Smooth muscle cell (in vitro differentiated cells): ENCODE results near the gene KCNK13. TPM values are rescaled to one million over a fixed set of nuclear protein-coding genes. Genes with fewer than 3 reads are reported as not detected.

ENCODE experiments used
- DNase-seq: peaks from one replicate; lab custom pipeline; 2025; ENCODE audit not compliant: unreplicated experiment; lab: John Stamatoyannopoulos, UW
- H2AFZ ChIP-seq: fragments of 200-600 bp; sonication (generic); 2 replicates; pipeline ENCODE4 v1.6.0; 2016; ENCODE audit warnings: antibody characterized with exemption, low read depth, mild to moderate bottlenecking
- H3F3A ChIP-seq: fragments of 200-600 bp; sonication (generic); 2 replicates; pipeline ENCODE4 v1.6.0; 2017; ENCODE audit warnings: antibody characterized with exemption, low read depth
- H3K27ac ChIP-seq: fragments of 200-600 bp; sonication (generic); 2 replicates; pipeline ENCODE4 v1.5.1; 2016; ENCODE audit warnings: low read depth, mild to moderate bottlenecking
- H3K27me3 ChIP-seq: fragments of 200-600 bp; sonication (generic); 2 replicates; pipeline ENCODE4 v1.6.1; 2016; ENCODE audit warnings: low read depth, mild to moderate bottlenecking
- H3K36me3 ChIP-seq: fragments of 200-600 bp; sonication (generic); 2 replicates; pipeline ENCODE4 v1.5.1; 2016; ENCODE audit warnings: low read depth
- H3K4me1 ChIP-seq: fragments of 200-600 bp; sonication (generic); 2 replicates; pipeline ENCODE4 v1.5.1; 2016; ENCODE audit warnings: low read depth
- H3K4me2 ChIP-seq: fragments of 200-600 bp; sonication (generic); 2 replicates; pipeline ENCODE4 v1.6.0; 2016; ENCODE audit warnings: mild to moderate bottlenecking
- H3K4me3 ChIP-seq: fragments of 200-600 bp; sonication (generic); 2 replicates; pipeline ENCODE4 v1.5.1; 2016; ENCODE audit warnings: mild to moderate bottlenecking
- H3K79me2 ChIP-seq: fragments of 200-600 bp; sonication (generic); 2 replicates; pipeline ENCODE4 v1.6.0; 2016; ENCODE audit warnings: low read depth, mild to moderate bottlenecking
- H3K9ac ChIP-seq: fragments of 200-600 bp; sonication (generic); 2 replicates; pipeline ENCODE4 v1.6.0; 2016; ENCODE audit warnings: low read depth
- H3K9me3 ChIP-seq: fragments of 200-600 bp; sonication (generic); replicated peaks from 2 replicates; pipeline ENCODE4 v1.5.1; 2016; ENCODE audit warnings: low read depth
- H4K20me1 ChIP-seq: fragments of 200-600 bp; sonication (generic); 2 replicates; pipeline ENCODE4 v1.6.0; 2016; ENCODE audit warnings: low read depth
- CTCF ChIP-seq: fragments of 200-600 bp; sonication (generic); IDR thresholded peaks from 2 replicates; pipeline ENCODE4 v1.5.1; 2017; ENCODE audit warnings: borderline replicate concordance, mild to moderate bottlenecking, antibody characterized with exemption; ENCODE audit not compliant: insufficient read depth, poor library complexity, severe bottlenecking
- WGBS: methylation state at CpG from one replicate; pipeline ENCODE4 v1.1.7; 2016; ENCODE audit warnings: low lambda C conversion rate; 5-methylcytosine and 5-hydroxymethylcytosine counted together
- polyA plus RNA-seq: library from polyadenylated mRNA; unstranded; fragments of >200 nt; fragmentation: Nextera tagmentation; extraction: Ambion mirVana; gene quantifications from 2 replicates; pipeline ENCODE4 v1.2.1, GENCODE V29; 2016
- total RNA-seq: library from RNA; depleted of rRNA; stranded (reverse); fragments of >200 nt; gene quantifications from 2 replicates; pipeline ENCODE4 v1.2.3, GENCODE V29; 2014

KCNK13 gene
- total and polyA plus RNA-seq, 2 experiments from 2014 or later: 0.45 TPM; not detected in 1

DNA sequence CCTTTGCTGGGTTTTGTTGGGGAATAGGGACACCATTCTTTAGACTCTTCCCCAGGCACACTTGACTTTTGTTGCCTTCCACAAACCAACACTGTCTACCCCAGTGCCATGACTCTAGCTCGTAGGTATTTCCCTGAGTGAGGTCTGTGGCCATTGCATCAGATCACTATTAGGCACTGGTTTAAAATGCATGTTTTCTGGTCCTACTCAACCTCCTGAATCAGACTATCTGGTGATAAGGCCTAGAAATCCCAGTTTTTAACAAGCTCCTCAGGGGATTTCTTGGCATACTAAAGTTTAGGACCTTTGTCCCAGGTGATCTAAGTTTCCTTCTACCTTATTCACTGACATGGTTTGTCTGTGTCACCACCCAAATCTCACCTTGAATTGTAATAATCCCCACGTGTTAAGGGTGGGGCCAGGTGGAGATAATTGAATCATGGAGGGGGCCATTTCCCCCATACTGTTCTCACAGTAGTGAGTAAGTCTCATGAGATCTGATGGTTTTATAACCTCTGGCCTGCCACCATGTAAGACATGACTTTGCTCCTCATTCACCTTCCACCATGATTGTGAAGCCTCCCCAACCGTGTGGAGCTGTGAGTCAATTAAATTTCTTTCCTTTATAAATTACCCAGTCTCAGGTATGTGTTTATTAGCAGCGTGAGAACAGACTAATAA is 106.8 kb downstream of the KCNK13 start:
- peak overlapping the region; percentile 69 for H3K27ac ChIP-seq
- H3K4me1 ChIP-seq: no peaks in the 10 kb centered on the region
- no peaks in the 10 kb centered on the region for H3K36me3 ChIP-seq
- H3K27me3 ChIP-seq: no peaks in the 10 kb centered on the region
- no peak for TF ChIP-seq CTCF
- H3F3A ChIP-seq: no peaks in the 10 kb centered on the region
- DNase-seq: no peak
- no peak overlapping the region for H2AFZ ChIP-seq
- no peak overlapping the region for H3K4me3 ChIP-seq
- H3K9me3 ChIP-seq: no peaks in the 10 kb centered on the region
- H3K4me2 ChIP-seq: no peak overlapping the region
- H4K20me1 ChIP-seq: no peaks in the 10 kb centered on the region
- WGBS: 67% methylated on average over 4 of the region's 4 CpGs
- no peaks in the 10 kb centered on the region for H3K79me2 ChIP-seq
- H3K9ac ChIP-seq: no peak overlapping the region

- Histone ChIP-seq H3K9me3 (no peaks in the 10 kb centered on the region), H3K9ac (no peak overlapping the region), H3K4me2 (no peak overlapping the region), H3K27me3 (no peaks in the 10 kb centered on the region), H3K4me3 (no peak overlapping the region), H2AFZ (no peak overlapping the region), H3K36me3 (no peaks in the 10 kb centered on the region), H4K20me1 (no peaks in the 10 kb centered on the region), H3K4me1 (no peaks in the 10 kb centered on the region), H3K79me2 (no peaks in the 10 kb centered on the region), H3K27ac (no peak overlapping the region), H3F3A (no peaks in the 10 kb centered on the region)
- TF ChIP-seq CTCF: no peak
- WGBS: 95% methylated on average over 3 of the region's 3 CpGs
- no peak for DNase-seq
Measured at GRCh38 chr14:90175631-90176030, 113.8 kb downstream of the KCNK13 start.

DNA sequence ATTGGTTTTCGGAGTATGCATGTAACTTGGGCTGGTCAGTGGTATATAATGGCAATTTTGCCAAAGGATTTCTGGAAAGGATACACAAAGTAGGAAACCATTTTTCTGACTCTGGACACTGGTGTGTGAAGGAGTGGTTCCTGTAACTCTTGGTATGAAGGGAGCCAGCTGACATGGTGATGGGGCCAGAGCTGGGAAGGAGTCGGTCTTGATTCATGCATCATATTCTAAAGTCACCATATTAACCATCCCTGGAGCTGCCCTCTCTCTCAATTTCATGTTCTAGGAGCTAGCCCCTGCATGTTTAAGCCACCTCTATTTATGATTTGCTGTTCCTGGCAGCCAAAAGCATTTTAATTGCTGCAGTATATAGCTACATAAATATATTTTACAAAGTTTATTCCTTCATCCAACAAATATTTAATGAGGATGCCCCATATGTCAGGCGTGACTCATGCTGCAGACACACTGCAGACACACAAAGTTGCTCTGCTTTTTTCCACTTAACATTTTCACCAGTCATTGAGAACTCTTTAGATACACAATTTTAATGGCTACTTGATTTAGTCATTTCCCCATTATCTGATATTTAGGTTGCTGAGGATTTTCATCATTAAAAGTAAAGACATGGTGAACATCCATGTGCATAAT is 115.9 kb downstream of the KCNK13 start:
- no peaks in the 10 kb centered on the region for H3K36me3 ChIP-seq
- H3K9me3 ChIP-seq: no peaks in the 10 kb centered on the region
- H3K4me1 ChIP-seq: no peaks in the 10 kb centered on the region
- peak overlapping the region; percentile 25 for H3K27ac ChIP-seq
- no peak overlapping the region for H3K4me3 ChIP-seq
- no peaks in the 10 kb centered on the region for H3K27me3 ChIP-seq
- TF ChIP-seq CTCF: no peak
- peak overlapping the region; percentile 27 for H3K4me2 ChIP-seq
- no peaks in the 10 kb centered on the region for H3K79me2 ChIP-seq
- H4K20me1 ChIP-seq: no peaks in the 10 kb centered on the region
- no peak overlapping the region for H2AFZ ChIP-seq
- WGBS: 72% methylated on average over 3 of the region's 3 CpGs
- H3K9ac ChIP-seq: no peak overlapping the region
- DNase-seq: no peak
- H3F3A ChIP-seq: no peaks in the 10 kb centered on the region

DNA sequence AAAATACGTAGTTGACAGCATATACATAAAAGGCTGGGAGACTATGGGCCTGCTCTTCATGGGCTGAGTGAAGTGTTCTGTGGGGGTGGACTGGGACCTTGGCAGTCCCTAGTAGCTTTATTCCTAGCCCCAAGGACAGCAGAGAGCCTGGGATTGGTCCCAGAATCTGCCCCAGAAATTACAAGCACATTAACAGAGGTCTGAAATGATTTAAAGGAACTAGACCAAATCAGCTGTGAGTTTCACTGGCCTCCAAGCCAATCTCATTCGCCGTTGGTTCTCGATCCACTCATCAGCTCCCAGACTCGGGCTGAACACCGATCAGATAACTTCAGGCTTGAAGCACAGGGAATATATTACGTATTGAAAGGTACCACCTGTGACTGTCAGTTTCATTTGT is 117.6 kb downstream of the KCNK13 start:
- WGBS: 93% methylated on average over 7 of the region's 7 CpGs
- DNase-seq: no peak

More for the DNA sequence above, 117.6 kb downstream of the KCNK13 start:
- no peak for TF ChIP-seq CTCF
- no peak overlapping the region for H3K27ac ChIP-seq
- H3K9ac ChIP-seq: no peak overlapping the region
- H3K4me2 ChIP-seq: no peak overlapping the region
- H3K4me3 ChIP-seq: no peak overlapping the region
- H3K36me3 ChIP-seq: no peaks in the 10 kb centered on the region
- H3F3A ChIP-seq: no peaks in the 10 kb centered on the region
- no peaks in the 10 kb centered on the region for H3K27me3 ChIP-seq
- no peaks in the 10 kb centered on the region for H4K20me1 ChIP-seq
- no peak overlapping the region for H2AFZ ChIP-seq
- no peaks in the 10 kb centered on the region for H3K4me1 ChIP-seq
- H3K79me2 ChIP-seq: no peaks in the 10 kb centered on the region
- no peaks in the 10 kb centered on the region for H3K9me3 ChIP-seq
